GM12801 (cell line): Measurements from ENCODE around the gene ARFGEF3.

Source experiments
- TF ChIP-seq, protein P1 (sequence below): IDR thresholded peaks from one replicate; pipeline ENCODE4 v1.5.1; 2011; ENCODE audit warnings: control low read depth; ENCODE audit not compliant: insufficient read length; ENCODE audit errors: extremely low read depth

The ARFGEF3 gene

DNA sequence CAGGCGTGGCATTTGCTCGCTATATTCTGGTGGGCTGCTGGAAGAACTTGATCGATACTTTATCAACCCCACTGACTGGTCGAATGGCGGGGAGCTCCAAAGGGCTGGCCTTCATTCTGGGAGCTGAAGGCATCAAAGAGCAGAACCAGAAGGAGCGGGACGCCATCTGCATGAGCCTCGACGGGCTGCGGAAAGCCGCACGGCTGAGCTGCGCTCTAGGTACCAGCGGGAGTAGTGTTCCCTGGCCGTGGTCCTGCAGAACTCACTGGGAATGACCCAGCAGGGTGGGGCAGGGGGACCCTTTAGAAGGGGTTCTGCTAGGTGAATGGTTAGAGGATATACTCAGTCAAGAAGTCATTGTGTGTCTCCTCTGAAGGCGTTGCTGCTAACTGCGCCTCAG lies 125.0 kb downstream of the ARFGEF3 start:
- TF ChIP-seq, protein P1, sequence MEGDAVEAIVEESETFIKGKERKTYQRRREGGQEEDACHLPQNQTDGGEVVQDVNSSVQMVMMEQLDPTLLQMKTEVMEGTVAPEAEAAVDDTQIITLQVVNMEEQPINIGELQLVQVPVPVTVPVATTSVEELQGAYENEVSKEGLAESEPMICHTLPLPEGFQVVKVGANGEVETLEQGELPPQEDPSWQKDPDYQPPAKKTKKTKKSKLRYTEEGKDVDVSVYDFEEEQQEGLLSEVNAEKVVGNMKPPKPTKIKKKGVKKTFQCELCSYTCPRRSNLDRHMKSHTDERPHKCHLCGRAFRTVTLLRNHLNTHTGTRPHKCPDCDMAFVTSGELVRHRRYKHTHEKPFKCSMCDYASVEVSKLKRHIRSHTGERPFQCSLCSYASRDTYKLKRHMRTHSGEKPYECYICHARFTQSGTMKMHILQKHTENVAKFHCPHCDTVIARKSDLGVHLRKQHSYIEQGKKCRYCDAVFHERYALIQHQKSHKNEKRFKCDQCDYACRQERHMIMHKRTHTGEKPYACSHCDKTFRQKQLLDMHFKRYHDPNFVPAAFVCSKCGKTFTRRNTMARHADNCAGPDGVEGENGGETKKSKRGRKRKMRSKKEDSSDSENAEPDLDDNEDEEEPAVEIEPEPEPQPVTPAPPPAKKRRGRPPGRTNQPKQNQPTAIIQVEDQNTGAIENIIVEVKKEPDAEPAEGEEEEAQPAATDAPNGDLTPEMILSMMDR: no peak

- TF ChIP-seq, protein P1: no peak
Observed at GRCh38 chr6:138287144-138287955, 125.6 kb downstream of the ARFGEF3 start.

DNA sequence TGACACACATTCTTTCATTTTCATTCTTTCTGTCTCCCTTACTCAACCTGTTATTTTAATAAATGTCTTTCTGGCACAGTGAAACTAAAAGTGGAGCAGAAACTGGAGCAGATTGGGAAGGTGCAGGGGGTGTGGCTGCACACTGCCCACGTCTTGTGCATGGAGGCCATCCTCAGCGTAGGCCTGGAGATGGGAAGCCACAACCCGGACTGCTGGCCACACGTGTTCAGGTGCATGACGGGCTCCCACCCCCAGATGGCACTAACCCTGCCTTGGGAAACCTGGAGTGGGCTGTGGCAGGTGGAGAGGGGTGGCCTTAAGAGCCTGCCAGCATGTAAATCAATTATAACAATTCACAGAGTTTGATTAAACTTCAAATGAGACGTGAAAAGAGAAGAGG lies 128.0 kb downstream of the ARFGEF3 start:
- TF ChIP-seq, protein P1: no peak

- TF ChIP-seq, protein P1: no peak
Observed at GRCh38 chr6:138290423-138290962, 128.8 kb downstream of the ARFGEF3 start.

DNA sequence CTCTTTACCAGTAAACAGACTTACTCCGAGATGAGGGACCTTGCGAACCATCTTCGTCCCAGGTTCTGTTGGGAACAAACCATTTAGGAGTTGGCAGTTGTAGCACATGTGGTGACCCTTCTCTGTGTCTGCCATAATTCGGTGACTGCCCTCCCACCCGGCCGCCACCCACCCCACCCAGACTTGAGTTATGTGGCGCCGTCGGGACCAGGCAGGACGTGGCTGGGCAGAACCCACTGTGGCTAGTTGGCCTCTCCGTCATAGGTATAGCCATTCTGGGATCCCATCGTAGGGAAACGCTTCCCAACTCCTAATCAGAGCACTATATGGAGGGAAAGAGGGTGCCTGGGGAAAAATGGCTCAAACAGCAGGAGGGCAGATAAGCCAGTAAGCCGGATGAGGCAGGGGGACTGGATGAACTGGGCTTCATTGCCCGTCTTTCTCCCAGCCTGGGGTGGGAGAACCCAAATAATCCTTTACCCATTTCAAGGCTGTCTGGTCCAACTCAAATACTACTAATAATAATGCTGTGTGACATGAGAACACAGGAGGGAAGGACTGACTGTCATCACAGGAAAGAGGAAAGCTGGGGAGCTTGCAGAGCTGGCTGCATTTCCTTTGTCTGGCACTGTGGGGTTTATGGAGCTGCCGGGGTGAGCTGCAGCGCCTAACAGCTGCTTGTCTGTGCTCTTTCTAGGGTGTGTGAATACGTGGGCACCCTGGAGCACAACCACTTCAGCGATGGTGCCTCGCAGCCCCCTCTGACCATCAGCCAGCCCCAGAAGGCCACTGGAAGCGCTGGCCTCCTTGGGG lies 129.5 kb downstream of the ARFGEF3 start:
- TF ChIP-seq, protein P1: no peak

DNA sequence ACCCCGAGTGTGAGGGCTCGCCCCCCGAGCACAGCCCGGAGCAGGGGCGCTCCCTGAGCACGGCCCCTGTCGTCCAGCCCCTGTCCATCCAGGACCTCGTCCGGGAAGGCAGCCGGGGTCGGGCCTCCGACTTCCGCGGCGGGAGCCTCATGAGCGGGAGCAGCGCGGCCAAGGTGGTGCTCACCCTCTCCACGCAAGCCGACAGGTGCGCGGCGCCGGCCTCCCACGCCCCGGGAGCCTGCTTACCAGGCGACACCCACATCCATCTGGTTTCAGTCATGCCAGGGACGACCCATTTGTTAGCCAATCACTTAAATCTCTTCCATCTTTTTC lies 130.1 kb downstream of the ARFGEF3 start:
- TF ChIP-seq, protein P1: no peak

DNA sequence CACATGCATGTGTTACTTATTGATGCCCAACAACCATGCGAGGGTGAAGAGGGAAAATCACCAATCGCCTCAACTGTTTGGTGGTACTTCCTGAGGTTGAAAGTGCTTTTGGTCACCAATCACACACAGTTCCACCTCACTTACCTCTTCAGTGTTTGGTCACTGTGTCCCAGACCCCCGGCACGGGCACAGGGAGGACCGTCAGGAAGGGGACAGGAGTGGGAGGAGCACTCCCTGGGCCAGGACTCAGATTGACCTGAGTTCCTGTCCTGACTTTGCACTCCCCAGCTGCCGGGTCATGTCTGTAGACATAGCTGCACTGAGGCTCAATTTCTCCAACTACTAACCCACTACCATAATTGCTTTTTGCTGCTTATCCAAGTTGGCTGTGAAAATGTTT lies 130.7 kb downstream of the ARFGEF3 start:
- TF ChIP-seq, protein P1: no peak
